ENCODE measurements around the gene METTL14. TPM values are rescaled to one million over a fixed set of nuclear protein-coding genes. Genes with fewer than 3 reads are reported as not detected.

The METTL14 gene
- total and polyA plus RNA-seq, 11 donors: 4.4 to 44.5 (median 26.5) TPM

GRCh38 chr4:118761397-118762016 lies 76.3 kb downstream of the METTL14 start:
- Histone ChIP-seq H3K9me3 (no peaks in the 10 kb centered on the region), H3K4me1 (peaks cover 6 to 100% (median 71%) of the 10 kb centered on the region in 12 donors), H3K36me3 (peaks cover 0 to 57% (median 31%) of the 10 kb centered on the region in 9 donors), H3K27me3 (no peaks in the 10 kb centered on the region), H3K4me3 (no peak overlapping the region), H3K27ac (peak overlapping the region; percentile 24 to 87 (median 70))
- DNase-seq (no peak), ATAC-seq (no peak)
- intact Hi-C loops (cut with DNase I): loop anchor here in 1 of 10 donors (10.0 kb wide), 1 partner anchor 523 kb away; no protein-coding TSS in a partner anchor
- WGBS, 4 donors: 35 to 54% (median 45%) methylated on average over 2 of the region's 2 CpGs
- TF ChIP-seq POLR2A (IDR thresholded peaks at IDR 0.05): no peak
- TF ChIP-seq, protein P1, sequence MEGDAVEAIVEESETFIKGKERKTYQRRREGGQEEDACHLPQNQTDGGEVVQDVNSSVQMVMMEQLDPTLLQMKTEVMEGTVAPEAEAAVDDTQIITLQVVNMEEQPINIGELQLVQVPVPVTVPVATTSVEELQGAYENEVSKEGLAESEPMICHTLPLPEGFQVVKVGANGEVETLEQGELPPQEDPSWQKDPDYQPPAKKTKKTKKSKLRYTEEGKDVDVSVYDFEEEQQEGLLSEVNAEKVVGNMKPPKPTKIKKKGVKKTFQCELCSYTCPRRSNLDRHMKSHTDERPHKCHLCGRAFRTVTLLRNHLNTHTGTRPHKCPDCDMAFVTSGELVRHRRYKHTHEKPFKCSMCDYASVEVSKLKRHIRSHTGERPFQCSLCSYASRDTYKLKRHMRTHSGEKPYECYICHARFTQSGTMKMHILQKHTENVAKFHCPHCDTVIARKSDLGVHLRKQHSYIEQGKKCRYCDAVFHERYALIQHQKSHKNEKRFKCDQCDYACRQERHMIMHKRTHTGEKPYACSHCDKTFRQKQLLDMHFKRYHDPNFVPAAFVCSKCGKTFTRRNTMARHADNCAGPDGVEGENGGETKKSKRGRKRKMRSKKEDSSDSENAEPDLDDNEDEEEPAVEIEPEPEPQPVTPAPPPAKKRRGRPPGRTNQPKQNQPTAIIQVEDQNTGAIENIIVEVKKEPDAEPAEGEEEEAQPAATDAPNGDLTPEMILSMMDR (IDR thresholded peaks at IDR 0.05): no peak

- Histone ChIP-seq H3K27ac (peak overlapping the region; percentile 24 to 87 (median 70)), H3K27me3 (no peaks in the 10 kb centered on the region), H3K4me3 (no peak overlapping the region), H3K36me3 (peaks cover 0 to 57% (median 32%) of the 10 kb centered on the region in 9 donors), H3K9me3 (no peaks in the 10 kb centered on the region), H3K4me1 (peaks cover 6 to 99% (median 71%) of the 10 kb centered on the region in 12 donors)
- WGBS, 4 donors: 71 to 87% (median 83%) methylated on average over 5 of the region's 5 CpGs
- no peak for TF ChIP-seq POLR2A (IDR thresholded peaks at IDR 0.05)
- TF ChIP-seq, protein P1 (IDR thresholded peaks at IDR 0.05): no peak
- DNase-seq: no peak
- intact Hi-C loops (cut with DNase I): loop anchor here in 1 of 10 donors (10.0 kb wide), 1 partner anchor 523 kb away; no protein-coding TSS in a partner anchor
- ATAC-seq: no peak
Observed at GRCh38 chr4:118762155-118762554, 77.0 kb downstream of the METTL14 start.

DNA sequence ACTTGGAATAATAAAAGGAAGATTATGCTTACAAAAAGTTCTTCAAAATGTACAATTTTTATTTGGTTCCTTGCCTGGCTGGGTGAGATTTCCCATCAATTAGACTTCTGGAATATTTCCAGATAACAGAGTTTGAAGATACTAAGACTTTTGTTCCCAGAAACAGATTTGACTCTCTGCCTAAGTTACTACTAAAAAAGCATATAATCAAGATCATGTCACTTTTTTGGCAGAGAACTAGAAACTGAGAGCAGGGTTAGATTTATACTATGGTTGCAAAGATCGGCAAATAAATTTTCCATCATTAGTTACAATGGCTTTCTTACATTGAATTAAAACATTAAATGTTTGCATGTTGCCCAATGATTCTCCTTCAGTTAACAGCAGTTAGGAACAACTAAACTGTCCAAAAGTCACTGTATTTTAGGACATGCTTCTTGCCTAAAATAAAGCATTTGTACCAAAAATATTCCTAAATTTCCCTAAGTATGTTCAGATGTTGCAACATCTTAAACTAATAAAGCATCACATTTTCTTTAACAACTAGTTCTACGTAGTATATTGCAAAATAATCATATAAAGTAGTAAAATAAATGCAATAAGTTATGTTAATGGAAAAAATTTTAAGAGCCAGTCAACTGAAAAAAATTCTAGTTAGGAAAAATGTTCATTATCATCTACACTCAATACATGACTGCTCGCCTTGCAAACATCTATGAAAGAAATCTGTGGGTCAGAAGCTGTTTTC lies 77.7 kb downstream of the METTL14 start:
- no peaks in the 10 kb centered on the region for H3K9me3 ChIP-seq
- H3K27ac ChIP-seq: peak overlapping the region; percentile 36 to 87 (median 72)
- no peaks in the 10 kb centered on the region for H3K27me3 ChIP-seq
- 69 to 77% (median 74%) methylated on average over 3 of the region's 3 CpGs for WGBS, 4 donors
- TF ChIP-seq, protein P1 (IDR thresholded peaks at IDR 0.05): no peak
- TF ChIP-seq POLR2A (IDR thresholded peaks at IDR 0.05): no peak
- no peak for ATAC-seq
- intact Hi-C loops (cut with DNase I): loop anchor here in 1 of 10 donors (10.0 kb wide), 1 partner anchor 522 kb away; no protein-coding TSS in a partner anchor
- H3K4me3 ChIP-seq: no peak overlapping the region
- no peak for DNase-seq
- H3K36me3 ChIP-seq: peaks cover 0 to 59% (median 37%) of the 10 kb centered on the region in 9 donors
- peaks cover 6 to 91% (median 67%) of the 10 kb centered on the region in 12 donors for H3K4me1 ChIP-seq

Other genes starting within 250 kb of the METTL14 start
- 10 to 100 TPM; 13.3 to 36.4 (median 14.8) TPM for gene SEC24D, start 150.7 kb downstream of the METTL14 start, total RNA-seq
- gene SEC24D, start 150.7 kb downstream of the METTL14 start, polyA plus RNA-seq: 10 to 100 TPM in 1 of 2 donors, 1 to 10 TPM in 1; 3.1 to 19.0 TPM
- 100 to 1,000 TPM; 151 to 290 (median 247) TPM for gene SYNPO2, start 203.5 kb downstream of the METTL14 start, total RNA-seq
- gene SYNPO2, start 203.5 kb downstream of the METTL14 start, polyA plus RNA-seq: 10 to 100 TPM; 31.2 to 72.4 TPM